ENCODE measurements around the gene PHLDA2. TPM values are rescaled to one million over a fixed set of nuclear protein-coding genes. Genes with fewer than 3 reads are reported as not detected.

Gene PHLDA2
- total and polyA plus RNA-seq, 2 experiments from 2014 or later: 3.8 to 16.5 TPM

- Histone ChIP-seq H3K9me2 (ENCODE audit: insufficient read depth) (no peaks in the 10 kb centered on the region), H4K20me1 (replicated peaks; ENCODE audit: insufficient read depth) (0 out of 2 replicates have a peak, but pooled peaks cover 4% of the 10 kb centered on the region), H3K79me2 (replicated peaks; ENCODE audit: insufficient read depth) (no peaks in the 10 kb centered on the region), H2AFZ (no peak overlapping the region), H3K4me2 (no peak overlapping the region), H3K27ac (ENCODE audit: low read depth) (no peak overlapping the region), H3K4me1 (ENCODE audit: insufficient read depth) (peaks cover 3% of the 10 kb centered on the region; the same call in 1 of the 2 replicates), H3K36me3 (ENCODE audit: insufficient read depth) (no peaks in the 10 kb centered on the region), H3K4me3 (no peak overlapping the region), H3F3A (replicated peaks; ENCODE audit: low read depth) (no peaks in the 10 kb centered on the region), H3K27me3 (ENCODE audit: insufficient read depth) (peaks cover 22% of the 10 kb centered on the region)
- H3K27ac Mint-ChIP-seq: no peak overlapping the region
- H3K27me3 Mint-ChIP-seq (ENCODE audit: insufficient read depth, low read depth, poor library complexity): peaks cover 27% of the 10 kb centered on the region
- peaks cover 4% of the 10 kb centered on the region; the same call in 1 of the 3 replicates for H3K9me3 Mint-ChIP-seq
- peaks cover 8% of the 10 kb centered on the region; the same call in 1 of the 3 replicates for H3K4me1 Mint-ChIP-seq
- TF ChIP-seq CREB1 (CRISPR knock-in tag; IDR thresholded peaks at IDR 0.05; ENCODE audit: low read depth): no peak
- DNase-seq (ENCODE audit: low spot score) (no peak), ATAC-seq (no peak)
- no peaks in the 10 kb centered on the region; the same call in 2 of the 3 replicates for H3K36me3 Mint-ChIP-seq (ENCODE audit: low read depth)
- no peak overlapping the region for H3K4me3 Mint-ChIP-seq
Measured at GRCh38 chr11:2923446-2924375, 5.5 kb downstream of the PHLDA2 start.

- DNase-seq (ENCODE audit: low spot score) (no peak), ATAC-seq (no peak)
- Histone ChIP-seq H3K4me2 (no peak overlapping the region), H2AFZ (no peak overlapping the region), H3K27me3 (ENCODE audit: insufficient read depth) (peaks cover 12% of the 10 kb centered on the region), H4K20me1 (replicated peaks; ENCODE audit: insufficient read depth) (no peaks in the 10 kb centered on the region), H3K4me3 (no peak overlapping the region), H3F3A (replicated peaks; ENCODE audit: low read depth) (no peaks in the 10 kb centered on the region), H3K9me2 (ENCODE audit: insufficient read depth) (no peaks in the 10 kb centered on the region), H3K27ac (ENCODE audit: low read depth) (no peak overlapping the region), H3K4me1 (ENCODE audit: insufficient read depth) (no peaks in the 10 kb centered on the region), H3K36me3 (ENCODE audit: insufficient read depth) (no peaks in the 10 kb centered on the region), H3K79me2 (replicated peaks; ENCODE audit: insufficient read depth) (no peaks in the 10 kb centered on the region)
- H3K4me1 Mint-ChIP-seq: peaks cover 2% of the 10 kb centered on the region; the same call in 1 of the 3 replicates
- peaks cover 17% of the 10 kb centered on the region for H3K27me3 Mint-ChIP-seq (ENCODE audit: insufficient read depth, low read depth, poor library complexity)
- no peaks in the 10 kb centered on the region; the same call in 2 of the 3 replicates for H3K36me3 Mint-ChIP-seq (ENCODE audit: low read depth)
- H3K27ac Mint-ChIP-seq: no peak overlapping the region
- H3K9me3 Mint-ChIP-seq: peaks cover 4% of the 10 kb centered on the region; the same call in 1 of the 3 replicates
- no peak overlapping the region for H3K4me3 Mint-ChIP-seq
- no peak for TF ChIP-seq JUNB (IDR thresholded peaks at IDR 0.05; ENCODE audit: unreplicated experiment)
- no peak for TF ChIP-seq CREB1 (CRISPR knock-in tag; IDR thresholded peaks at IDR 0.05; ENCODE audit: low read depth)
- TF ChIP-seq ETS1 (IDR thresholded peaks at IDR 0.05): no peak
- no peak for TF ChIP-seq EZH2phosphoT487 (IDR thresholded peaks at IDR 0.05; ENCODE audit: unreplicated experiment)
- no peak for TF ChIP-seq POLR2AphosphoS5 (IDR thresholded peaks at IDR 0.05; ENCODE audit: low read depth)
- no peak for TF ChIP-seq ZNF114 (CRISPR knock-in tag; IDR thresholded peaks at IDR 0.05)
- no peak for TF ChIP-seq STAT1 (IDR thresholded peaks at IDR 0.05; ENCODE audit: unreplicated experiment)
- no peak for TF ChIP-seq ZNF331 (CRISPR knock-in tag; IDR thresholded peaks at IDR 0.05; ENCODE audit: low read depth)
- TF ChIP-seq, protein P1, sequence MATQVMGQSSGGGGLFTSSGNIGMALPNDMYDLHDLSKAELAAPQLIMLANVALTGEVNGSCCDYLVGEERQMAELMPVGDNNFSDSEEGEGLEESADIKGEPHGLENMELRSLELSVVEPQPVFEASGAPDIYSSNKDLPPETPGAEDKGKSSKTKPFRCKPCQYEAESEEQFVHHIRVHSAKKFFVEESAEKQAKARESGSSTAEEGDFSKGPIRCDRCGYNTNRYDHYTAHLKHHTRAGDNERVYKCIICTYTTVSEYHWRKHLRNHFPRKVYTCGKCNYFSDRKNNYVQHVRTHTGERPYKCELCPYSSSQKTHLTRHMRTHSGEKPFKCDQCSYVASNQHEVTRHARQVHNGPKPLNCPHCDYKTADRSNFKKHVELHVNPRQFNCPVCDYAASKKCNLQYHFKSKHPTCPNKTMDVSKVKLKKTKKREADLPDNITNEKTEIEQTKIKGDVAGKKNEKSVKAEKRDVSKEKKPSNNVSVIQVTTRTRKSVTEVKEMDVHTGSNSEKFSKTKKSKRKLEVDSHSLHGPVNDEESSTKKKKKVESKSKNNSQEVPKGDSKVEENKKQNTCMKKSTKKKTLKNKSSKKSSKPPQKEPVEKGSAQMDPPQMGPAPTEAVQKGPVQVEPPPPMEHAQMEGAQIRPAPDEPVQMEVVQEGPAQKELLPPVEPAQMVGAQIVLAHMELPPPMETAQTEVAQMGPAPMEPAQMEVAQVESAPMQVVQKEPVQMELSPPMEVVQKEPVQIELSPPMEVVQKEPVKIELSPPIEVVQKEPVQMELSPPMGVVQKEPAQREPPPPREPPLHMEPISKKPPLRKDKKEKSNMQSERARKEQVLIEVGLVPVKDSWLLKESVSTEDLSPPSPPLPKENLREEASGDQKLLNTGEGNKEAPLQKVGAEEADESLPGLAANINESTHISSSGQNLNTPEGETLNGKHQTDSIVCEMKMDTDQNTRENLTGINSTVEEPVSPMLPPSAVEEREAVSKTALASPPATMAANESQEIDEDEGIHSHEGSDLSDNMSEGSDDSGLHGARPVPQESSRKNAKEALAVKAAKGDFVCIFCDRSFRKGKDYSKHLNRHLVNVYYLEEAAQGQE (IDR thresholded peaks at IDR 0.05; ENCODE audit: unreplicated experiment): no peak
- no peak for TF ChIP-seq EZH2 (IDR thresholded peaks at IDR 0.05; ENCODE audit: low read depth, unreplicated experiment)
- TF ChIP-seq CTCF (conservative IDR thresholded peaks at IDR 0.05; ENCODE audit: low read depth in 2 of 2): no peak
Measured at GRCh38 chr11:2922655-2923054, 6.6 kb downstream of the PHLDA2 start.
